Psoas muscle (tissue), 8 donors: ENCODE measurements around the gene TRAPPC6A. TPM values are rescaled to one million over a fixed set of nuclear protein-coding genes. Genes with fewer than 3 reads are reported as not detected.

Experiments
- ATAC-seq, 4 donors: fragments of 200-7000 bp; cut with Tn5 transposase; one replicate each; pipeline ENCODE4 v1.9.1; 2020; ENCODE audit warnings: moderate library complexity in 3 of 4, mild to moderate bottlenecking in 2 of 4
- DNase-seq, 2 donors: peaks; one replicate each; pipeline ENCODE4 v3.0.0-alpha.2; 2020
- H3K27ac ChIP-seq: fragments of 200-600 bp; one replicate; pipeline ENCODE4 v1.8.0; 2022
- H3K27me3 ChIP-seq, 3 donors: fragments of 200-600 bp in 1 of 3; one replicate each; pipeline versions ENCODE4 v1.6.1 to v1.8.0; 2013 to 2022; ENCODE audit warnings: low read length in 2 of 3, mild to moderate bottlenecking in 2 of 3, moderate library complexity in 1 of 3; ENCODE audit not compliant: insufficient read depth in 3 of 3
- H3K36me3 ChIP-seq, 2 donors: fragments of 200-600 bp in 1 of 2; one replicate each; pipeline versions ENCODE4 v1.6.1 to v1.8.0; 2013 to 2022; ENCODE audit warnings: low read depth in 1 of 2, mild to moderate bottlenecking in 1 of 2, moderate library complexity in 1 of 2; ENCODE audit not compliant: insufficient read depth in 1 of 2
- H3K4me1 ChIP-seq: fragments of 200-600 bp; one replicate; pipeline ENCODE4 v1.8.0; 2022
- H3K4me3 ChIP-seq: fragments of 200-600 bp; one replicate; pipeline ENCODE4 v1.8.0; 2022; ENCODE audit warnings: mild to moderate bottlenecking
- H3K9me3 ChIP-seq: fragments of 200-600 bp; one replicate; pipeline ENCODE4 v1.8.0; 2022
- CTCF ChIP-seq: fragments of 200-600 bp; IDR thresholded peaks from one replicate; pipeline ENCODE4 v1.8.0; 2022; ENCODE audit warnings: antibody characterized with exemption
- WGBS, 3 donors: extraction: QIAGEN DNeasy Blood & Tissue Kit; methylation state at CpG; one replicate each; pipeline versions ENCODE4 v1.1.6 to v1.1.7; 2013; 5-methylcytosine and 5-hydroxymethylcytosine counted together
- intact Hi-C, 2 donors: fragments of 100-400 bp; cut with DNase I; formaldehyde crosslinking; loops; one replicate each; pipeline versions ENCODE4 v1.11.0 to v1.14.2; 2022
- polyA plus RNA-seq, 3 donors: library from polyadenylated mRNA; stranded (reverse); fragments of 200-250 nt; gene quantifications; one replicate each; pipeline ENCODE4 v1.2.3, GENCODE V29; 2013
- total RNA-seq, 4 donors: library from RNA; stranded (reverse); fragmentation: NEBNext Ultra II Directional in 2 of 4; extraction: Animal tissue kit (Norgen Biotek cat#: 25700) in 2 of 4; gene quantifications; one replicate each; pipeline versions ENCODE4 v1.2.1 to v1.2.4, GENCODE V29; 2021 to 2023
- donor health status: healthy with polysubstance abuse.
- donor health status: DM: no; HTN: no; CAD: no; lungs with moderate emphysema.
- donor health status: Bipolar disorder and iron deficiency.
- donor health status: healthy.
- donor health status: DM: yes; HTN: yes; CAD: no.
- donor health status: DM: no; HTN: no; CAD: no.
- donor health status: DM: no; HTN: no; CAD: no.
- donor health status: DM: yes; HTN: yes; CAD: no.

Gene TRAPPC6A
- total and polyA plus RNA-seq, 7 donors = 10.8 to 42.2 (median 14.5) TPM

GRCh38 chr19:45179072-45179891 is 1.2 kb upstream of the TRAPPC6A start:
- DNase-seq = peak; percentile 61 to 67
- ATAC-seq = no peak

GRCh38 chr19:45178262-45179071 is 430 bp upstream of the TRAPPC6A start, which contains the start of gene BLOC1S3:
TSS of gene BLOC1S3 (plus strand) at chr19:45178784. CDS start at chr19:45179297, 513 bp downstream.
- H3K4me3 ChIP-seq = peak within 1 kb of the TSS; percentile 77
- ATAC-seq (peak; percentile 90 to 96 (median 94)), DNase-seq (peak; percentile 100)
- H3K4me1 ChIP-seq = peaks cover 12% of the 10 kb centered on the region
- H3K27ac ChIP-seq = peak within 1 kb of the TSS; percentile 96
- H3K27me3 ChIP-seq = no peaks in the 10 kb centered on the region
- intact Hi-C loops = no loop called here
- 0 to 1% (median 0%) methylated on average over 47 to 51 of the region's 51 CpGs for WGBS, 3 donors
- no peaks in the 10 kb centered on the region for H3K36me3 ChIP-seq
- no peaks in the 10 kb centered on the region for H3K9me3 ChIP-seq
- TF ChIP-seq CTCF = peak; percentile 25

More at GRCh38 chr19:45179072-45179891, 1.2 kb upstream of the TRAPPC6A start:
- WGBS, 3 donors = 0 to 1% (median 1%) methylated on average over 32 to 97 of the region's 97 CpGs
- Histone ChIP-seq H3K27me3 (no peaks in the 10 kb centered on the region), H3K9me3 (no peaks in the 10 kb centered on the region), H3K27ac (peak overlapping the region; percentile 96), H3K4me1 (peaks cover 12% of the 10 kb centered on the region), H3K36me3 (no peaks in the 10 kb centered on the region), H3K4me3 (peak overlapping the region; percentile 77)
- intact Hi-C loops = no loop called here
- TF ChIP-seq CTCF = no peak

- ATAC-seq (no peak), DNase-seq (no peak)
- no peaks in the 10 kb centered on the region for H3K27me3 ChIP-seq
- no peak for TF ChIP-seq CTCF
- H3K9me3 ChIP-seq = no peaks in the 10 kb centered on the region
- H3K4me1 ChIP-seq = peaks cover 12% of the 10 kb centered on the region
- H3K27ac ChIP-seq = no peak overlapping the region
- no peaks in the 10 kb centered on the region for H3K36me3 ChIP-seq
- intact Hi-C loops = no loop called here
- no peak overlapping the region for H3K4me3 ChIP-seq
- 71 to 88% (median 78%) methylated on average over 10 of the region's 10 CpGs for WGBS, 3 donors
These were observed 2.3 kb downstream of the TRAPPC6A start for GRCh38 chr19:45175515-45176345.

- no peak for TF ChIP-seq CTCF
- Histone ChIP-seq H3K36me3 (no peaks in the 10 kb centered on the region), H3K9me3 (no peaks in the 10 kb centered on the region), H3K27ac (no peak overlapping the region), H3K4me1 (peaks cover 4% of the 10 kb centered on the region), H3K27me3 (no peaks in the 10 kb centered on the region), H3K4me3 (no peak overlapping the region)
- WGBS, 3 donors = 77 to 83% (median 79%) methylated on average over 12 of the region's 12 CpGs
- ATAC-seq (no peak), DNase-seq (no peak)
- intact Hi-C loops = no loop called here
These were observed 4.2 kb downstream of the TRAPPC6A start for GRCh38 chr19:45173816-45174215.
